Brain microvascular endothelial cell (primary cell): ENCODE measurements around the gene DAG1.

Source experiments
- DNase-seq: peaks from one replicate; pipeline ENCODE4 v3.0.0-alpha.2; 2020
- H3K27ac ChIP-seq: fragments of 250-450 bp; sonication (Bioruptor Pico); 2 replicates; pipeline ENCODE4 v1.5.1; 2020; ENCODE audit warnings: mild to moderate bottlenecking, moderate library complexity
- H3K27me3 ChIP-seq: fragments of 250-450 bp; sonication (Bioruptor Pico); replicated peaks from 2 replicates; pipeline ENCODE4 v1.5.1; 2020; ENCODE audit warnings: mild to moderate bottlenecking
- H3K36me3 ChIP-seq: fragments of 250-450 bp; sonication (Bioruptor Pico); replicated peaks from 2 replicates; pipeline ENCODE4 v1.5.1; 2020; ENCODE audit warnings: mild to moderate bottlenecking
- H3K4me3 ChIP-seq: 2 replicates; pipeline ENCODE4 v1.5.1; 2011; ENCODE audit warnings: low read depth, mild to moderate bottlenecking, control low read depth, low read length, moderate library complexity
- in situ Hi-C: cut with HindIII; loops from 2 replicates; pipeline ENCODE4 v1.10.0; 2017; ENCODE audit warnings: low sequenced_read_pairs, low pct_ligation_motif_present
- TF ChIP-seq, protein P1 (sequence below): IDR thresholded peaks from 2 replicates; pipeline ENCODE4 v1.5.1; 2011; ENCODE audit warnings: low read depth, mild to moderate bottlenecking, moderate library complexity, low read length, control low read depth, inconsistent platforms; ENCODE audit errors: missing control alignments

Gene DAG1

DNA sequence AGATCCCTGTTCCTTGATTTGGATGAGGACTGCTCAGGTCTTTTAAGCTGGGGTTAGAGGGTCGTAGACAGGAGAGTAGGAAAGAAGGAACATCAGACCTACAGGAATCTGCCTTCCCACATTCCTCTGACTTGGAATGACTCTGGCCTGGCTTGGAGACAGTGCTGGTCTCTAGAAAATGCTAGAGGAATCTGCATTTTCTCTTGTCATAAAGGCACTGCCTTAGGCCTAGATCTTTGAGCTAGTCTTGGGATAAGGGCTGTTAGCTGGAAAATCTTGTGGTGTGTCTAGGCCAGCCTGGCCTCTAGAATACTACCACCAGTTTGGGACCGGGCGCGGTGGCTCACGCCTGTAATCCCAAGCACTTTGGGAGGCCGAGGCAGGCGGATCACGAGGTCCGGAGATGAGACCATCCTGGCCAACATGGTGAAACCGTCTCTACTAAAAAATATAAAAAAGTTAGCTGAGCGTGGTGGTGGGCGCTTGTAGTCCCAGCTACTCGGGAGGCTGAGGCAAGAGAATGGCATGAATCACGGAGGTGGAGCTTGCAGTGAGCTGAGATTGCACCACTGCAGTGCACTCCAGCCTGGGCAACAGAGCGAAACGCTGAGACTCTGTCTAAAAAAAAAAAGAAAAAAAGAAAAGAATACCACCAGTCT, 66.9 kb downstream of the DAG1 start:
- Histone ChIP-seq H3K27ac (no peak overlapping the region), H3K36me3 (peaks cover under 1% of the 10 kb centered on the region), H3K4me3 (no peak overlapping the region), H3K27me3 (no peaks in the 10 kb centered on the region)
- in situ Hi-C loops, result no loop called here
- TF ChIP-seq, protein P1, sequence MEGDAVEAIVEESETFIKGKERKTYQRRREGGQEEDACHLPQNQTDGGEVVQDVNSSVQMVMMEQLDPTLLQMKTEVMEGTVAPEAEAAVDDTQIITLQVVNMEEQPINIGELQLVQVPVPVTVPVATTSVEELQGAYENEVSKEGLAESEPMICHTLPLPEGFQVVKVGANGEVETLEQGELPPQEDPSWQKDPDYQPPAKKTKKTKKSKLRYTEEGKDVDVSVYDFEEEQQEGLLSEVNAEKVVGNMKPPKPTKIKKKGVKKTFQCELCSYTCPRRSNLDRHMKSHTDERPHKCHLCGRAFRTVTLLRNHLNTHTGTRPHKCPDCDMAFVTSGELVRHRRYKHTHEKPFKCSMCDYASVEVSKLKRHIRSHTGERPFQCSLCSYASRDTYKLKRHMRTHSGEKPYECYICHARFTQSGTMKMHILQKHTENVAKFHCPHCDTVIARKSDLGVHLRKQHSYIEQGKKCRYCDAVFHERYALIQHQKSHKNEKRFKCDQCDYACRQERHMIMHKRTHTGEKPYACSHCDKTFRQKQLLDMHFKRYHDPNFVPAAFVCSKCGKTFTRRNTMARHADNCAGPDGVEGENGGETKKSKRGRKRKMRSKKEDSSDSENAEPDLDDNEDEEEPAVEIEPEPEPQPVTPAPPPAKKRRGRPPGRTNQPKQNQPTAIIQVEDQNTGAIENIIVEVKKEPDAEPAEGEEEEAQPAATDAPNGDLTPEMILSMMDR, result no peak
- no peak for DNase-seq

DNA sequence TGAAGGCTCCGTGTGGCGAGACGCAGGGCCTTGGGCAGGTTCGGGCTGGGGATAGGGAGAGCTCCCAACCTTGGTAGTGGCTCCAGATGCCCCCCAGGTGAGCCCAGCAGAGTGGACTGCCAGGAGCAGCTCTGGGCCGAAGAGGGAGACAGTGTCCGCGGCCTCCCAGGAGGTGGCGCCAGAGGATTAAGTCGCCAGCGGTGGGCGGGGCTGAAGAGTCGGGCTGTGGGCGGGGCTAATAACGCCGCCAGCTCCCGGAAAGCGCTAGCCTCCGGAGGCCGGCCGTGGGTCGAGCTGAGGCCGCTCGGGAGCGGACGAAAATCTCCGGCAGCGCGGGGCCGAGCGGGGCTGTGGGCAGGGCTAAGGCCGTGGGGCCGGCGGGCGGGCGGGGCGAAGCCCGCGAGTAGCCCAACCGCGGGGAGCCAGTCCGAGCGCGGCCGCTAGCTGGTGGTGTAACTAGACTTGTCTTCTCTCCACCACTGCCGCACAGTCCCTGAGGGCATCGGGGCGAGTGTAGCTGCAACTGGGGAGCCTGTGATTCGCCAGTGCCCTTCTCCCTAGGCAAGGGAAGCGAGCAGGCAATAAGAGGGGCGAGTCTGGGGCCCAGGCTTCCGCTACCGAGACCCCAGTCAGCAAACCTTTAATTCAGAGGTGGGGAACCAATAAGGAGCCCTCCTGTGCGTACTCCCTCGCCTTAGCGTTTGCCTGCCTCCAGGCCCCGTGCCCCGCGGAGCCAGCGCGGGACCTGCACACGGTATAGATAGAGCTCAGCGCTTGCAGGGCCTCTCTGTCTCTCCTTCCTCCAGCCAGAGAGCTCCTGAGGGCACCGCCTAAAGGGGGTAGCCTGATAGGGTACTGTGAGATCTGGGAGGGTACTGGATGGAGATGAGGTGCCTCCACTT, 69.8 kb downstream of the DAG1 start:
- in situ Hi-C loops, result no loop called here
- TF ChIP-seq, protein P1, result peak; percentile 88
- Histone ChIP-seq H3K27me3 (no peaks in the 10 kb centered on the region), H3K4me3 (peak overlapping the region; percentile 55), H3K36me3 (no peaks in the 10 kb centered on the region), H3K27ac (no peak overlapping the region)
- DNase-seq, result peak; percentile 85

DNA sequence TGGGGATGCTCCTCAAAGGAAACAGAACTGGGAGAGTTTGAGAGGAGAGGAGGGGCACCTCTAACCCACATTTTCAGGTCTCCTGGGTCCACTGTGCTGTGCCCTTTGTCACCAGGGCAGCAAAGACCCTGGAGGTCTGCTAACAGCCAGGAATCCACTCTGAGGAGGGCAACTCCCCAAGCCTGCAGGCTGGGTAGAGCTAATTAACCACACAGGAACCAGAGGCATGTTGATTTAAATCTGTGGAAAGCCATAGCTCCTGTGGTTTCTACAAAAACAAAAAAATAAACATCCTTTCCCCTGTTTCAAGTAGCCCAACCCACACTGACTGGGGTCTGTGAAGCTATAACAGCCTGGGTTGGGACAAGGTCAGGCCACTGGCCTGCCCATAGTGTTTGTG, 82.0 kb downstream of the DAG1 start:
- peaks cover 8% of the 10 kb centered on the region for H3K27me3 ChIP-seq
- no peaks in the 10 kb centered on the region for H3K36me3 ChIP-seq
- DNase-seq, result no peak
- TF ChIP-seq, protein P1, result no peak
- no peak overlapping the region for H3K4me3 ChIP-seq
- in situ Hi-C loops, result loop anchor here (25.0 kb wide), 1 partner anchor 110 kb away; the partner anchor contains the start of gene APEH
- H3K27ac ChIP-seq, result no peak overlapping the region

DNA sequence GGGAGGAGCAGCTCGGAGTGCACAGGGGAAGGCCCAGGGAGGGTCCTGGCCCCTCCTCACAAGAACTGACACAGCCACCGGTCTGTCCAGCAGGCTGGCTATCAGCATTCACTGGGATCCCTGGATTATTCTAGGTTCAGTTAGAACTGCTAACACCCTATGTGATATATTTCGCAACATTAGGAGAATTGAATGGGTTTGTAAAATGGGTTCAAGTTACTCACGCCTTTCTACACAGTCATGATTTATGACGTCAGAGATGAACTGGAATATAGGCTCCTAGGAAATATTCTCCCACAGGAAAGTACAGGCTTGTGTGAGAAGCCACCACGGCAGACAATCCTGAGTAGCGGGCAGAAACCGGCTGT, 83.2 kb downstream of the DAG1 start:
- Histone ChIP-seq H3K27me3 (peaks cover 8% of the 10 kb centered on the region), H3K36me3 (no peaks in the 10 kb centered on the region), H3K4me3 (no peak overlapping the region), H3K27ac (no peak overlapping the region)
- in situ Hi-C loops, result loop anchor here (25.0 kb wide), 1 partner anchor 109 kb away; the partner anchor contains the start of gene APEH
- no peak for DNase-seq
- TF ChIP-seq, protein P1, result no peak

DNA sequence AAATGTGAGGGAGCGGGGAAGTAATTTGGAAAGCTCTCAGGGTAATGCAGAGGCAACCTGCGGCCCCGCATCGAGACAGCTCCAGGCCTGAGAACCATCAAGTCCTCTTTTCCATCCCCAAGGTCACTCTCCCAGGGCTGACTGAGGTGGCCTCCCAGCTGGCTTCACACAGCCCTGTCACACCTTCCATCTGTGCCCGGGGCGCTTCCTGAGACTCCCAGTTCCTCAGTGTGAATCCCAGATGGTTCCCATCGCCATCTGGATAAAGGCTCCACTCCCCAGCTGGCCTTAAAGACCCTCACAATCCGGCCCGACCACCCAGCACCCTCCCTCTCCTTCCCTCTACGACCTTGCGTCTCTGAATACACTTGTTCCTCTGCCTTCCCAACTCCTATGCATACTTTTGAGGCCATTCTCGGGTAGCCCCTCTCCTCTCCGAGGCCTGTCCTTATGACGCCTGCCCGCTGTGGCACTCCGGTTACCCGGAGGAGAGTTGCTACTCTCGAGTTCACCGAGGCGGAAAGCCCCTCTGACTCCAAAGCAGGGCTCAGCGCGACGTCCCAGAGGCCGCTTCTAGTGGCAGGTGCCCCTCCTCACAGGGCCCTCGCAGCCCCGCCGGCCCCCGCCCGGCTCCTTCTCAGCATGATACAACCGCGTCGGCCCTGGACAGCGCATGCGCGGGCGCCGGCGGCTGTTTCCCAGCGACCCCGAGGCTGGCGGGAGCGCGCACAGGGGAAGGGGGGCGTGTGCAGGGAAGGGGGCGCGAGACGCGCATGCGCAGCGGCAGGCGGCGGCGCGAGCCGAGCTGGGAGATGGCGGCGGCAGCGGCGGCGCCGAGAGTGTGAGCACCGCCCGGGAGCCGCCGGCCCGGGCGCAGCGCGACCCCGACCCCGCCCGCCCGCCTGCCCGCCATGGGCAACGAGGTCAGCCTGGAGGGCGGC, 83.9 kb downstream of the DAG1 start, which contains the start of gene BSN:
BSN (plus strand) TSS at position 786 of the 941 bp plus-strand sequence; CDS start at position 912, 126 bp downstream.
- Histone ChIP-seq H3K27me3 (peaks cover 8% of the 10 kb centered on the region), H3K4me3 (peak within 1 kb of the TSS; percentile 74), H3K36me3 (no peaks in the 10 kb centered on the region), H3K27ac (peak within 1 kb of the TSS; percentile 8)
- TF ChIP-seq, protein P1, result no peak
- in situ Hi-C loops, result loop anchor here (25.0 kb wide), 1 partner anchor 108 kb away; the partner anchor contains the start of gene APEH
- DNase-seq, result peak; percentile 71
